NOMO-1 treated with dmso at 0.1 percent for 144 hours (cell line): ENCODE results near the gene TRPV4.

Experiments
- DNase-seq: peaks from one replicate; lab custom pipeline; 2025; ENCODE audit not compliant: unreplicated experiment; lab: John Stamatoyannopoulos, UW

The TRPV4 gene

DNA sequence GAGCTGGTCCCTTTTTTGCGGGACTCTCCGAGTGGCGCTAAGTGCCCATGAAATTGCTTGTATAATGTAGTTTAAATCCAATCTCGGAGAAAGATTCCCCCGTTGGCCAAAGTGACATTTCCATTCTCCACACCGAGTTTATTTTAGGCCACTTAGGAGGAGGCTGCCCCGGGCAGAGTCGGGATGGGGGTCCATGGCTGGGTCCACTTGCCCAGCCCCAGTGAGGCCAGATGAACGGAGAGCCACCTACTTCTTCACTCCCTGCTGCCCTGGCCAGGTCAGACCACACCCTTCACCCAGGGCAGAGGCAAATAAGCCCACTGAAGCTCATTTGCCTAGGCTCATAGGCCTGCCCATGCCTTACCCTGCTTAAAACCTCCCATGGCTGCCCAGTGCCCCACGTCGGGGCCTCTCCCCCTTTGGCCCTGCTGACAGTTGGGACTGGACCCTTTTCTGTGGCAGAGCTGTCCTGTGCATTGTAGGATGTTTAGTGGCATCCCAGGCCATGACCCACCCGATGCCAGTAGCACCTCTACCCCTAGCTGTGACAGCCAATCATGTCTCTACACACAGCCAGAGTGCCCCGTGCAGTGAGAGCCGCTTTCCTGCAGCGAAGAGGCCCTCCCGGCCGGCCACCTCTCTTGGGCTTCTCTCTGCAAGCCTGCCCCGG, 68.3 kb downstream of the TRPV4 start:
- no peak for DNase-seq

- DNase-seq: no peak
Measured at GRCh38 chr12:109764123-109764522, 69.1 kb downstream of the TRPV4 start.

GRCh38 chr12:109763201-109763841, 69.9 kb downstream of the TRPV4 start:
- DNase-seq: no peak

DNA sequence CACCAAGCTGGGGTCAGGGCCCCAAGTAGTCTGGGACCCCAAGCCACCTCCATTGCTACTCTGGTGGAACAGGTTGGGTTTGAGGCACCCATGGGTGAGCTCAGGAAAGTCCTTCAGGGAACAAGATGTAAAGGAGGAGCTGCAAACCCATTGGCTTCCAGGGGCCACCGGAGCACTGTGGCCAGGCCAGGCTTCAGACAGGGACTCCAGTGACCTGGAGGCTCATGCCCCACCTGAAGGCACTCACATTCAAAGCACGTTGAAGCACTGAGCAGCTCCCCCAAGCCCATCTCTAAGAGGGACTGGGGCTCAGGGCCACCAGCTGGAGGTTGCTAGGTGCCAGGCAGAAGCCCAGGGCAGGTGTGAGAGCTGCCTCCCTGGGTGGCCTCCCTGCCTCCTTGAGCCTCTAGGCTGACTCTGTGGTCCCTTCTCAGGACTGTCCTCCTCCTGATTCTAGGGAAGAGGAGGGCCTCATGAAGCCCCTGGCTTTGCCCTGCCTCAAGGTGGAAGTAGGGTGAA, 70.5 kb downstream of the TRPV4 start:
- no peak for DNase-seq

DNA sequence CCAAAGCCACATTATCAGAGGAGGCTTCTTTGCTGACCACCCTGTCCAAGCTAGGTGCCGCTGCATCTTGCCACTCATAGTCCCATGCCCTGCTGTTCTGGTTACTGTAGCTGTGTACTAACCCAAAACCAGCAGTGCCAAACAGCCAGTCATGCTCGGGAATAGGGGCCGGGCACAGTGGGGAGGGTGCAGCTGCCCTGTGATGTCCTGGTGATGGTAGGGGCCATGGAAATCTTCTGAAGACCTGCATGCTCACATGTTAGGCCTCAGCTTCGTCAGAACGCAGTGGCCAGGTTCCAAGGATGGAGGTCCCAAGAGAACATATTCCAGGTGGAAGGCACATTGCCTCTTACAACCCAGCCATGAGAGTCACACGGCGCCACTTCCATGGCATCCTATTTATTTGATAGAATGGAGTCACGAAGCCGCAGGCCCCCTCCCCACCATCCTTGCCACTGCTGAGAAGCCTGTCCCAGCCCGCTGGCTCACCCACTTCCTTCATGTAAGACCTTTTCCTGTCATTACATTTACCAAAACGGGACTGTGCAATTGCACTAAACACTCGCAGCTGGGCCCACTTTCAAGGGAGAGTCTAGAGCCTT, 71.0 kb downstream of the TRPV4 start:
- DNase-seq: no peak

- DNase-seq: no peak
Measured at GRCh38 chr12:109760930-109761921, 72.0 kb downstream of the TRPV4 start.

DNA sequence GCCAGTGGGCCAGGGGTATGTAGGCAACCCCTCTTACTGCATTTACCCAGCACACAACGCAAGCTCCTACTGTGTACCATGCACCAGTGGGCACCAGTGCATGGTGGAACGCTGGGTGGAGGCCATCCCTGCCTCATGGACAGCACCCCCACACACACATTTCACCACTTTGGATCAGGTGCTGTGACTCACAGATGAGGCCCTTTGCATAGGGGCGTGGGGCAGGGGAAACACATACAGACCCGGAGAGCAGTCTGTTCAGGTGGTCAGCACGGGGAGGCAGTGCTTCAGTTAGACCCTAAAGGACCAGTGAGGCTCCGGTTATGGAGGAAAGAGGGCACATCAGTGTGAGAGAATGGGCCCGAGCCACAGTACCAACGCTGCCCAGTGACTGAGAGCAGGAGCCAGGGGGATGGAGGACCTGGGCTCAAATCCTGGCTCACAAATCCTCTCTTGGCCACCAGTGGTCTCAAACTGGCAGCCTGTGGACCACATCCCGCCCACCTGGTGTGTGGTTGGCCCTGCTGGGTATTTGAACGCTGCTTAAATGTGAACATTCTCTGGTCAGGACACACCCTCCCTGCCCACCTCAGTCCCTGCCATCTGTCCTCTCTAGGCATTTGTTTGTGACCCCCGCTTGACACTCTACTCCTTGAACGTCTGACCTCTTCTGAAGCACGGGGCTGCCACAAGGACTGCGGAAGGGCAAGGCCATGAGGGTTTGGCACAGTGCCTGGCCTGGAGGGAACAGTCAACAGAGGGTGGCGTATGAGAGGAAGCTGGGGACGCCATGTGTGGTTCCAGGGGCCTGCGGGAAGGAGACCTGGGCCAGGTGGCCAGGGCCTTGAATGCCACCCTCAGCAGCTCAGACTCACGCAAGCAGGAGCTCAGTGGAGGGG, 72.9 kb downstream of the TRPV4 start:
- no peak for DNase-seq

GRCh38 chr12:109759595-109759994, 73.6 kb downstream of the TRPV4 start:
- DNase-seq: no peak

GRCh38 chr12:109758426-109759420, 74.5 kb downstream of the TRPV4 start:
- DNase-seq: no peak

DNA sequence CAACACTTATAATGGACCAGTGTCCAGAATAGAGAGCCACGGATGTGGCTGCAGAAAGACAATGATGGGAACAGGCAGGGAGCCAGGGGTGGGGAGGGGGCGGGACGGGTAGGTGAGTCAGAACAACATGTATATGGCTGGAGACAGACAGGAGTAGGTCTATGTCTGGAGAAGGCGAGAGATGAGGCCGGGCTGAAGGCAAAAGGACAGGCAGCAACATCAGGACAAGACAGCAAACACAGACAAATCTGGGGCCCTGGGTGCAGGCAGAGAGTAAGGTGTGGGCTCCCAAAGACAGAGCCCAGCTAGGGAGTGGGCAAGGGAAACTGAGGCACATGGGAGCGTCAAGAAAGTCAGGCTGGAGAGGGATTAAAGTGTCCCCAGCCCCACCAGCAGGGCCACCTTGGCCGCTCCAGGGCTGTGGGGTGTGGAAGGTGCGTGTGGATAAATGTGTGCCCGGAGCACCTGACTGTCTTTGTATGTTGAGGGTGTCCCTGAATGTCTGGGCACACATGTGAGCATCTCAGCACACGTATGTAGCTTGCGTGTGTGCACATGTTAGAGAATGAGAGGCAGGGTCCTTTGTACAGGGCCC, 75.4 kb downstream of the TRPV4 start:
- DNase-seq: no peak

GRCh38 chr12:109756457-109756856, 76.7 kb downstream of the TRPV4 start:
- no peak for DNase-seq

DNA sequence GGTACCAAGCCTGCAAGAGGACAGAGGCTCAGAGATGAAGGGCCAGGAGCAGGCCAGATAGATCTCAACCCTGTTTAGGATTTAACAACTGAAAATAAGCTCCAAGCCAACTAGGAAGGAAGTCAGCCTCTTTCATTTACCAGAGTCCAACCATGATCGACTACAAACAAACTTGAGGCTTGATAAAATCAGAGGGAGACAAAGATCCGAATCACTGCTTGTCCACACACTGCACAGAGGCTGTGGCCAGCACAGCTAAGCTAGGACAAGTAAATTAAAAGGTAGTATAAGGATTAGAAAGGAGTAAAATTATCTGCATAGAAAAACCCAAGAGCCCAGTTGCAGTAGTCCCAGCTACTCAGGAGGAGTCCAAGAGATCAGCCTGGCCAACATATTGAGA, 79.2 kb downstream of the TRPV4 start:
- no peak for DNase-seq

GRCh38 chr12:109753054-109753401, 80.2 kb downstream of the TRPV4 start:
- DNase-seq: no peak

DNA sequence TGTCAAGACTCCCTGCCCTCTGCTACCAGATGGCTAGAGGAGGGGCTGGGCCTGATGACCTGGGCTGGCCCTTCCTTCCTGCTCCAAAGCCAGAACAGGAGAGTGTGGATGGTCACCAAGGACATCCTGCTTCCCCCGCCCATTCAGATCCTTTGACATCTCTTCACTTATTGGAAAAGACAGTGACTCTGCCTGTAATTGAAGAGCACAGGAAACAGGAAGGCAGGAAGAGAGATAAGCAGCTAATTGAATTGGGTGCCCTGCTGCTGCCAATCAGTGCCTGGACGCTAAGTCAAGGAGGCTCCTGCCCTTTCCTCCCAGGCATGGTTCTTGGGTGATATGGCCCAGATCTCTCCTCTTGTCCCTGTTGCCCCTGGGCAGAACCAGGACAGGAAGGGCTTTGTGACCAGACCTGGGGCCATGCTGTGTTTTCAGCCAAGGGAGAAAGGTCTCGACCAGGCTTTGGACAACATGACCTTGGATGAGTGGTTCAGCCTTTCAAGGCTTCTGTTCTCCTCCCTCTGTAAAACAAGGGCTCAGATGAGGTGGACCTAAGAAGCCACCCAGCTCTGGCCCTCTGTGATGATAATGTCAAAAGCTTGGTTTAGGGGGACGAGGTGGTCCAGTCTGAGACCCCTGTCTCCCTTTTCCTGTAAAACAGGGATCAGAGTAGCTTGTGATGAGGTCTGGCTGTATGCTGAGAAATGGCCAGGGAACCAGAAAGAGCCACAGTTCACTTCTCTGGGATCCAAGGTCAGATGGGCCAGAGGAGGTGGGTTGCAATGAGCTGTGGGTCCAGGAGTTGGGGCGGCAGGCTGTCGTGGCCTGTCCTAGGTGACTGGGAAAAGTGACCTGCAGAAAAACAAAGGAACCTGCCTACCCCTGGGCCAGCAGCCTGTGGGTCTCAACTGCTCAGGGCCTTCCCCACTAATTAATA, 80.8 kb downstream of the TRPV4 start:
- no peak for DNase-seq

DNA sequence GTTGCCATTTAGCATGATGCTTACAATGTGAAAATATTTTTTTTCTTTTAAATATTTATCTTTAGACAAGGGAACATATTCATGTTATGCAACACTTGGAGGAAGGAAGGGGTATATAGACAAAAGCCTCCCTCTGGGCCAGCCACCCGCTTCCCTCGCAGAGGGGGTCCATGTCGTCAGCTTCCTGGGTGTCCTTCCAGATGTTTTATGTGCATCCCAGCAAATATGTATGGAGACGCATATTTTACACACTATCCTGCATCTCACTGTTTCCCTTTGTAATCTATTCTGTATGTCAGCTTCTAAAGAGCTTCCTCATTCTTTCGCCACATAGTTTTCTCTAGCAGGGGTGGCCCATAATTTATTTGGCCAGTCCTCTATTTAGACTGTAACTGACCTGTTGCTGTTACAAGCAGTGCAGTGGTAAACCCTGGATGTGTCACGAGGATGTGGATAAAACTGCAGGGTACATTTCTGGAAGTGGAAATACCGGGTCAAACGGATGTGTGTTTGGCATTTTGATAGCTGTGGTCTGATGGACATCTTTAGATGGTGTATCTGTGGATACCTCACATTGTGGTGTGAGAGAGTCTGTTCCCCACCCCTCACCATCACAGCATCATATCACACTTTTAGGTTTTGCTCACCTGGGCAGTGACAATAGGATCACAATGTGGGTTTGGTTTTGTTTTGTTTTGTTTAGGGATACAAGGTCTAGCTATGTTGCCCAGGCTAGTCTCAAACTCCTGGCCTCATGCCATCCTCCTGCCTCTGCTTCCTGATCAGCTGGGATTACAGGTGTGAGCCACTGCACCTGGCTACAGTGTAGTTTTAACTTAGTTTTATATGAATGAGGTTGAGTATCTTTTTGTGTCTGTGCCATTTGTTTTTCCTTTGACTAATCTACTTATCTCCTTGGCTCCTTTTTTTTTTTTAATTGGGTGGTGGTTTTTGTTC, 87.9 kb downstream of the TRPV4 start:
- peak; percentile 5 for DNase-seq

DNA sequence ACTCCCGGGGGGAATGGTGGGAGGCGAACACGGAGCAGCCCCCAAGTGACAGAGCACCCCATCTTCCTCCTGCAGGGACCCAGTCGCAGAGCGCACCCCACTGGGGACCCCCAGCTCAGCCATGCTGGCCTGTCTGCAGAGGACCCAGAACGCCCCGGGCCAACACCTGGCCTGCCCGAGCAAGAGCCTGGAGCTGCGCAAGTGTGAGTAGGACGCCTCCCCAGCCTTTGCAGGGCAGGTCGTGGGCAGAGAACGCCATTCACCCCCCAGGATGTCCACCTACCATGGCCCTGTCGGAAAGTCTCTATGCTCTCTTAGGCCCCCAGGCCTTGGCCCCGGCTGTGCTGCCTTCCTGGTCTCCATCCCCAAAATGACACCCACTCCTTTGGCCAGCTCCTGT, 89.2 kb downstream of the TRPV4 start:
- DNase-seq: no peak
